Muscle layer of colon (tissue), 2 donors: ENCODE data around the gene DST.
A peak's percentile ranks its signal among the peaks of the same experiment; 100 is the strongest.
"Not testable (repeated sequence)": the region's sequence is repeated elsewhere in the genome, so short reads cannot be mapped to it uniquely, and the experiment has no call there.

Experiments
- H3K27ac ChIP-seq: one replicate; pipeline ENCODE4 v1.7.0; 2013; ENCODE audit warnings: low read depth, mild to moderate bottlenecking, low read length, moderate library complexity
- H3K27me3 ChIP-seq, 2 donors: one replicate each; pipeline ENCODE4 v1.7.0; 2013; ENCODE audit warnings: low read length in 2 of 2, mild to moderate bottlenecking in 2 of 2; ENCODE audit not compliant: insufficient read depth in 2 of 2, control insufficient read depth in 1 of 2
- H3K36me3 ChIP-seq: one replicate; pipeline ENCODE4 v1.7.0; 2013; ENCODE audit warnings: mild to moderate bottlenecking, low read length; ENCODE audit not compliant: insufficient read depth
- H3K4me1 ChIP-seq: one replicate; pipeline ENCODE4 v1.7.0; 2013; ENCODE audit warnings: mild to moderate bottlenecking, low read length; ENCODE audit not compliant: insufficient read depth
- H3K4me3 ChIP-seq, 2 donors: one replicate each; pipeline ENCODE4 v1.7.0; 2013; ENCODE audit warnings: low read length in 2 of 2, low read depth in 1 of 2, mild to moderate bottlenecking in 1 of 2, moderate library complexity in 1 of 2
- H3K9ac ChIP-seq: one replicate; pipeline ENCODE4 v1.7.0; 2013; ENCODE audit warnings: low read length
- H3K9me3 ChIP-seq: one replicate; pipeline ENCODE4 v1.7.0; 2013; ENCODE audit warnings: mild to moderate bottlenecking, low read length
- donor health status: abdominal sarcoma.
- donor health status: Adenocarcinoma of cecum.

Gene DST

DNA sequence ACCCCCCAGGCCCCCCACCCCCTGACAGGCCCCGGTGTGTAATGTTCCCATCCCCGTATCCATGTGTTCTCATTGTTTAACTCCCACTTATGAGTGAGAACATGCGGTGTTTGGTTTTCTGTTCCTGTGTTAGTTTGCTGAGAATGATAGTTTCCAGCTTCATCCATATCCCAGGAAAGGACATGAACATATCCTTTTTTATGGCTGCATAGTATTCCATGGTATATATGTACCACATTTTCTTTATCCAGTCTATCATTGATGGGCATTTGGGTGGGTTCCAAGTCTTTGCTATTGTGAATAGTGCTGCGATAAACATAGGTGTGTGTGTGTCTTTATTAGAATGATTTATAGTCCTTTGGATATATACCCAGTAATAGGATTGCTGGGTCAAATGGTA lies 80.0 kb downstream of the DST start:
- not testable (repeated sequence) for H3K27me3 ChIP-seq, H3K9me3 ChIP-seq, H3K9ac ChIP-seq, H3K27ac ChIP-seq, H3K4me1 ChIP-seq, H3K4me3 ChIP-seq
- peaks cover 27% of the 10 kb centered on the region for H3K36me3 ChIP-seq

DNA sequence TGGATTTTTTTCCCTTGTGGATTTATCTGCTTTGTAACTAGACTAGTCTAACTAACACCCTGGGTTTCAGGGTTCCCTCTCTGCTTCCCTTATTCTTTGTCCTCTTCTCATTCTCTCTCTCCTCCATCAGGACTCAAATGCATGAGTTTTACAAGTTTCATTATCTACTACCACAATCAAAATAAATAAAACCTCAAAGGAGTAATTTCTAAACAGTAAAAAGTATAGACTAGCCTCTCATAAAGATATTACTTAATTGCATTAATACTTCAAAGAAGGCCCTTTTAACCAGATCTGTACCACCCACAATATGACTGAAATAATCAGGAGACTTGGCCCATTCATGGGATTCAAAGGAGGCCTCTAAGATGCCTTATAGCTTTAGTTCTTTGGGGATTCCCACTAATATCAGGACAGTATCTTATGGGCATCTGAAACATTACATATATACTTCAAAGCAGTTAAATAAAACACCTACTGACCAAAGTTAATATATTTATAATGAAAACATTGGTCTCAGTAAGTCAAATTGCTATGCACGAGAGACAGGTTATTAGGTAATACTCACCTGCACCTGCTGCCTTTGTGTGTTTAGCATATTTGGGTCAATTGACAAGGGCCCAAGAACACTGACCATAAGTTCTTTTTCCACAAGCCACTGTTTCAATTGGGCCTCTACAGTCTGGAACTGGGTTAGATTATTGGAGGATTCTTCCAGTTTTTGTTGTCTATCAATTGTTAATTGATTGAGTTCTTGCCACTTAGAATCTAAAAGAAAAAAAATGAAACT lies 85.7 kb downstream of the DST start:
- Histone ChIP-seq H3K36me3 (peaks cover 23% of the 10 kb centered on the region), H3K4me3 (no peak overlapping the region), H3K27ac (no peak overlapping the region), H3K27me3 (no peaks in the 10 kb centered on the region), H3K9ac (no peak overlapping the region), H3K4me1 (peaks cover 28% of the 10 kb centered on the region), H3K9me3 (no peaks in the 10 kb centered on the region)

DNA sequence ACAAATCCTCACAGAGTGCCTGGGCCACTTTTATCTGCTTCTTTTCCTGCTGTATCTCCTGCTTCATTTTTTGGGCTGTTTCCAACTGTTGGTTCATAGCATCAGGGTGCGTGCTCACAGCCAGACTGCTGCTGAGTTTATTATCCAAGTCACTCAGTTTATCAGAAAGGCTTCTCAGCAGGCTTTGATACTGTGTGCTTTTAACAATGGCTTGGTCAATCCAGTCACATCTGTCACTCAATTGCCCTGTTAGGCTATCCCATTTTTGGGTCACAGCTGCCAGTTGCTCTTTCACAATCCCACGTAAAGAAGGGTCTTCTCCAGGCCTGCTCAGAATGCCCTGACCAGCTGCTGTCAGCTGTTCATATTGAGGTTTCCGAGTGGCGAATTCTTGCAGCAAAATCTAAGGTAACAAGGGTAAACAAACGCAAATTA lies 87.2 kb downstream of the DST start:
- Histone ChIP-seq H3K4me3 (no peak overlapping the region), H3K4me1 (peaks cover 43% of the 10 kb centered on the region), H3K9ac (no peak overlapping the region), H3K27me3 (no peaks in the 10 kb centered on the region), H3K9me3 (no peaks in the 10 kb centered on the region), H3K27ac (no peak overlapping the region), H3K36me3 (peaks cover 23% of the 10 kb centered on the region)

DNA sequence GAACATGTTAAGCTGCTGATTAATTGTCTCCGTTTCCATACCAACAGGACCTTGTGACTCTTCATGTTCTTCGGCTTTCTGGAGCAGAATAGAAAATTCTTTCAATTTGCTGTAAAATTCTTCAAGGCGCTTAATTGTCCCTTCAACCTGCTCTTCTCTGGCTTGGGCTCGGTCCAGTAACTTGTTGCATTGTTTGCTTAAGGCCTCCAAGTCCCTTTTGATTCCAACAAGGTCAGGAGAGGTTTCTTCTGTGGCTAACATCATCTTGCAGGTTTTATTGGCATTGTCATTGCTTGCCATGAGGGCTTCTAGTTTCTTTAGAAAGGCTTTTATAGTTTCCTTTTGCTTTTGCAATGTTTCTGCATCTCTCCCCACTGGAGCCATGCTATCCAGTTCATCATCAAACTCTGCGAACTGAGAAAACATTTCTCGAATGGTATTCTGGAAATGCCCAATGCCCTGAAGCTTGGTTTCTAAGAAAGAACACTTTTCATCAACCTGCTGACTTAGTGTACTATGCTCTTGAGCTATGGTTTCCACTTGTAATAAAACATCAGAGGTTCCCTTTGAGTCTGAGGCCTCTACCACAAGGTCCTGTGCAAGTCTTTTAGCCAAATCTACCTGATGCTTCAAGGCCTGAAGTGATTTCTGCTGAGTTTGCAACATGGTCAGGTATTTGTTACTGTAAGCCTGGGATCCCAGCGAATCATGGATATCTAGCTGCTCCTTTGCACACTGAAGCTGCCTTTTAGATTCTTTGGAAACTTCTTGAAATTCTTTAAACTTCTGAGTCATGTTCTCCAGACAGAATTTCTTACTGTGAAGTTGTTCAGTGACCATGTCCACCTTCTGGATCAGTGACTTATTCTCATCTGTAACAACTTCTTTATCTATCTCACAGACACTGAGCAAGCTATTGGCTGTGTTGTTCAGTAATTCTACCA lies 90.2 kb downstream of the DST start:
- H3K4me1 ChIP-seq: peaks cover 69% of the 10 kb centered on the region
- peaks cover 11% of the 10 kb centered on the region for H3K36me3 ChIP-seq

DNA sequence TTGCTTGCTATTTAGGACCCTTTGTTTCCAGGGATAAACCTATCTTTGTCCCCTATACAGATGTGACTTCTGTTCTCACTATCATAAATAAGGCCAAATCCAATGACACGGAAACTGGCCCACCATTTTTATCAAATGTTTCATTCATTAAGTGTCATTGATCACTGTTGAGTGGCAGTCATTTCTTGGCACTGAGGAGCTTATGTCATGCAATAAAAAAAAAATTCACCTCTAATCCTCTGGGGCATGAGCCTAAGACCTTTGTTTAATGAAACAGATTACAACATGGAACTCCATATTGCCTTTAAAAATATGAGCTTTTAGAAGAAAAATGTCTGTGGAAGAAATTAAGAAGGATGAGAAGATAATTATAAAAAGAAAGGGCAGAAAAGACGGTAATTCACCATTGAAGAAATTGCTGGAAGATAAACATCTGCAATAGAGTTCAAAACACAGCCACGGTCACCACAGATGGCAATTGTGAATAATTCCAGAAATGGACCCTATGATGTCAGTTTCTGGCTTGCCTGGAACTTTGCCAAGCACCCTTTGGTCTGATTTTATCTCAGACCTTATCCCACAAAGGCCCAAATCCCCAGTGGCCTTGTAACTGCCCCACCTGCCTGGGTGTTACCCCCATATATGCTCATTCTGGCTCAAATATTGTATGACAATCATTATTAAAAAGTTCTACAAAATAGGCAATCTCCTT lies 91.1 kb downstream of the DST start:
- peaks cover 78% of the 10 kb centered on the region for H3K4me1 ChIP-seq
- no peaks in the 10 kb centered on the region for H3K9me3 ChIP-seq
- no peak overlapping the region for H3K9ac ChIP-seq
- H3K27me3 ChIP-seq: no peaks in the 10 kb centered on the region
- H3K36me3 ChIP-seq: peaks cover 11% of the 10 kb centered on the region
- no peak overlapping the region for H3K4me3 ChIP-seq
- H3K27ac ChIP-seq: no peak overlapping the region

More for the DNA sequence above, 90.2 kb downstream of the DST start:
- no peak overlapping the region for H3K9ac ChIP-seq
- no peaks in the 10 kb centered on the region for H3K27me3 ChIP-seq
- no peak overlapping the region for H3K4me3 ChIP-seq
- no peaks in the 10 kb centered on the region for H3K9me3 ChIP-seq
- peak overlapping the region; percentile 19 for H3K27ac ChIP-seq

DNA sequence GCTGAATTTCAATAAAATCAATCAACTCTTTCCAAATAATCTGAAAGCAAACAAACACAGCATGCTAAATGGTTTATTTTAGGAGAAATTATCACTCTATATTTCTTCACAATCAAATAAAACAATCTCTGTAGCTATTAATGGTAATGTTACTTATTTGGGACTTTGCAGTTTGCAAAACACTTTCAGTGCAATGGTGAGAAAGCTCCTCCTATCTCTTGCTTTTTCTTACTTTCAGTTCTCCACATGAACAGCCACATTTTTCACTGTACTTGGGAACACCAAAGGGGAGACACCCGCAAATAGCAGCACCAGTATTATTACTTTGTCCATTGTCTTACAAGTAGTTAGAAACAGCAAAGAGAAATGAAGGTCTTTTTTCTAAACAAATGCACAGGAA lies 92.4 kb downstream of the DST start:
- peak overlapping the region in 1 of 2 donors; percentile 10 for H3K4me3 ChIP-seq
- H3K27ac ChIP-seq: peak overlapping the region; percentile 37
- no peak overlapping the region for H3K9ac ChIP-seq

DNA sequence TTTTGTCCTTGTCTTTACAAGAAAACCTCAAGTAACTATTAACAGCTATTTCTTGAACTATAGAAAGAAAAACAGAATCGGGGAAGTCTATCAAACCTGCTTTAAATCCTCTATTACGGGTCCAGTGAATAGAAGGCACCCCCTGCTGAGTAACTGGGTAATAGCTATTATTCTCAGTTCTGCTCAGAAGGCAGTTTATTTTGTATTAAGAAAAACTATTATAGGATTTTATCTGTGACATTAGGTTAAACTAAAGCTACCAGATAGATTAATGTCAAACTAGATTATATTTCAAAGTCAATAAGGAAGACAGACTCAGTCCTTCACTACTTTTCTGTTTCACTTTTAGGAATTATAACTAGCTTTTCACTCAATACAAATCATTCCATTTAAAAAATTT lies 93.7 kb downstream of the DST start:
- H3K36me3 ChIP-seq: no peaks in the 10 kb centered on the region
- H3K4me1 ChIP-seq: peaks cover 71% of the 10 kb centered on the region
- H3K9ac ChIP-seq: peak overlapping the region; percentile 6
- no peak overlapping the region for H3K4me3 ChIP-seq
- H3K27me3 ChIP-seq: no peaks in the 10 kb centered on the region
- no peaks in the 10 kb centered on the region for H3K9me3 ChIP-seq
- peak overlapping the region; percentile 54 for H3K27ac ChIP-seq

More for the DNA sequence above, 92.4 kb downstream of the DST start:
- Histone ChIP-seq H3K4me1 (peaks cover 71% of the 10 kb centered on the region), H3K36me3 (peaks cover 8% of the 10 kb centered on the region), H3K27me3 (no peaks in the 10 kb centered on the region), H3K9me3 (no peaks in the 10 kb centered on the region)

DNA sequence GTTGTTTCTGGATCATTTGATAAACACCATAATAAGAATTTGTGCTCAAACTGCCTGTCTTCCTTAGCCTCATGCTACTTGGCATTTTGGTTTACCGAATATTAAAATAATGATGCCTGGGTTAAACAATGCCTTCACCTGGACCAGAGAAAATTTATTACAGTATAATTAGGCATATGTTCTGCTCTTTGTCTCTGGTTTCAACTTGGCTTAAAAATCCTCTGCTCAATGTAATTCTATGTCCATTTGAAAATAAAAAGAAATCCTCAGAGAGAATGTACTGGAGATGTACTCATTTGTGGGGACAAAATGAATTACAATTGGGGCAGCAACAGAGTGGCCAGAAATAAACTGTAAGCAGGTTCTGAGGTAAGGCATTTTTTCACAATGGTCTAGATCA lies 95.0 kb downstream of the DST start:
- Histone ChIP-seq H3K4me1 (peaks cover 69% of the 10 kb centered on the region), H3K9me3 (no peaks in the 10 kb centered on the region), H3K9ac (no peak overlapping the region), H3K27ac (peak overlapping the region; percentile 54), H3K27me3 (no peaks in the 10 kb centered on the region), H3K36me3 (no peaks in the 10 kb centered on the region), H3K4me3 (no peak overlapping the region)

DNA sequence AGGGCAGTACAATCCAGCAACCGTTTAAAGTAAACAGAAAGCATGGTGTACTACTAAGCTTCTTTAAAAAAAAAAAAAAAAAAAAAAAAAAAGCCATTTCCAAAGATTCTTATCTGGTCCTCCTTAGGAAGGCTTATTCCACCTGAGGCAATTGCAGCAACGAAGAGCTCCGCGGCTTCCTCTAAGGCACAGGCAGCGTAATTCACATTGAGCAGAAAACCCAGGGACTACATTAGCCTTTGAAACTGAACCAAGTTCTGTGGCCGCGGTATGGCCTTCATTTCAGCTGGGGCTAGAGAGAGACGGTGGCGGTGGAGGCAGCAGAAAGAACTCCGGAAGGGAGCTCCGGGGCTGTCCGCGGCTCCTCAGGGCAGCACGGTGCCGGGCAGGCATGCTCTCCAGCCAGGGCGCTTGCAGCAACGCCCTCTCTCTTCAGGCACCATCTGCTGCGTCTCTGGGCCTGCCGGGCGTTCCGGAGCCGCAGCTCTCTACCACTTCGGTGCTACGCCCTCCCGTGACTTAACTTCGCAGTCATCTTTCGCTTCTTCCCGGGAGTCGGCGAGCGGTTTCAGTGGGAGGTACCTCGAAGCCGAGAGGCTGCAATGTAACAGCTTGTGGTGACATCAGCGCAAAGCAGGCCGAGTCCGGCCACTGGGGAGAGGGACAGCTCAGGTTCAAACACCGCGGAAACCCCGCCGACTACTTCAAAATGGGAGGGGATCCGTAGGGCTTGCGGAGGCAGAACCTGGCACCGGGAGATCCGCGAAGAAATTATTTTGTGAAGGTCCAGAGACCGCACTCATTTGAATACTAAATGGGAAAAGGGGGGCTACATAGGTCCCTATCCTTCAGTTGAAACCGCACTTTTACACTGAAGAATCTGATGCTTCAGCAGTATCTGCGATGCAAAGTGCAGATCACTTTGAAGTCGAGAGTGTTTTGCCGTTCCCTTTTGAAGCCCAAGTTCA lies 100.0 kb downstream of the DST start:
- peak overlapping the region; percentile 94 for H3K9ac ChIP-seq
- no peaks in the 10 kb centered on the region for H3K36me3 ChIP-seq
- H3K27me3 ChIP-seq: no peaks in the 10 kb centered on the region
- peak overlapping the region; percentile 39 to 88 for H3K4me3 ChIP-seq
- H3K4me1 ChIP-seq: peaks cover 30% of the 10 kb centered on the region
- peak overlapping the region; percentile 97 for H3K27ac ChIP-seq
- no peaks in the 10 kb centered on the region for H3K9me3 ChIP-seq

DNA sequence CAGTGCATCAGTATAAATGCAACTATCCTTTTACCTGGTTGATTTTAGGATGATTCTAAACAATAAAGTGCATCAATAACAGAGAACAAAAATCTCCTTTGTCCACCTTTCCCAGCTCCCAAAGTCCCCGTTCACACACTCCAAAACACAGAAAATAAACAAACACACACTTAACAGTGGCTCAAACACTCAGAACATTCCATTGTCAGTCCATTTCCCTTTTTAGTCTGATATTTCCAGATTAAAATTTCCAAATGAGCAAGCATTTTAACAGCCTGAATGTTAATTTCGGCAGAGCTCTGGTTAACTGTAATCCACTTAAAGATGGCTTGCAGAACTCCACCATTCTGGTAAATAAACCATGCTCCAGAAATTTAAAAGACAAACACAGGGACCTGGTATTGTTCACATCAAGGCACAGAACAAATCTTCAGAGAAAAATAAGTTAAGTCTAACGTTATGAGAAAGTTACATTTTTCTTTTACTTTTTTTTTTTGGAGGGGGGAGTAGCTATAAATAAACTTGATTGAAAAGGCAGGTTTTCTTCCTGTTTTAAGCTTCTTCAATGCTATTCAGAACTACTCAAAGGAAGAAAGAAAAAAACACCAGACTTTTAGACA lies 100.8 kb downstream of the DST start:
- peak overlapping the region; percentile 39 to 88 for H3K4me3 ChIP-seq
- H3K9ac ChIP-seq: peak overlapping the region; percentile 94
- H3K36me3 ChIP-seq: no peaks in the 10 kb centered on the region
- no peaks in the 10 kb centered on the region for H3K27me3 ChIP-seq
- H3K9me3 ChIP-seq: no peaks in the 10 kb centered on the region
- peaks cover 30% of the 10 kb centered on the region for H3K4me1 ChIP-seq
- H3K27ac ChIP-seq: peak overlapping the region; percentile 97
